RKO (cell line): ENCODE data around the gene RPP25L.

ENCODE experiments used
- DNase-seq: peaks from one replicate; pipeline ENCODE4 v3.0.0-alpha.2; 2016; ENCODE audit warnings: low spot score

Gene RPP25L

DNA sequence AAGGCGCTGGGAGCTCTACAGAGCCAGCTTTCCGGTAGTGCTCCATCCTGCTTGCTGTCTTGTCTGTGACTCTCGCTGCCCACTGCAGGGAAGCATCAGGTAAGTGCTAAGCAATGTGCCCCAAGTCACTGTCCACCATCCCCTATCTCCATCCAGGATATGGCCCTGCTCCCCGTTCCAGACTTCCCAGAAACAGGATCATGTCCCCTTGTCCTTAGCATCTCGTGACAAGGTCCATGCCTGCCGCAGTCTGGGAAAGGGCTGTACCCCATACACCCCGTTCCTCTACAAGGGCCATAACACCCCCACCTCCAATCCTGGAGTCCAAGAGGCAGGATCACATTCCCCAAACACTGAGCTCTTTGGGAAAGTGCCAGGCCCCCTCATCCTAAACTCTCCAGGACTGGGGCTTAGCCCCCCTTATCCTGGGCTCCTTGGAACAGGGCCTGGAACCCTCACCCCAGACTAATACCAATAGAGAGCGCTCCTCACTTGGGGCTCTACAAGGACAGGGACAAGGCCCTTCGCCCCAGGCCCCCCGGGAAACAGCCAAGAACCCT is 566 bp downstream of the RPP25L start:
- DNase-seq: no peak

DNA sequence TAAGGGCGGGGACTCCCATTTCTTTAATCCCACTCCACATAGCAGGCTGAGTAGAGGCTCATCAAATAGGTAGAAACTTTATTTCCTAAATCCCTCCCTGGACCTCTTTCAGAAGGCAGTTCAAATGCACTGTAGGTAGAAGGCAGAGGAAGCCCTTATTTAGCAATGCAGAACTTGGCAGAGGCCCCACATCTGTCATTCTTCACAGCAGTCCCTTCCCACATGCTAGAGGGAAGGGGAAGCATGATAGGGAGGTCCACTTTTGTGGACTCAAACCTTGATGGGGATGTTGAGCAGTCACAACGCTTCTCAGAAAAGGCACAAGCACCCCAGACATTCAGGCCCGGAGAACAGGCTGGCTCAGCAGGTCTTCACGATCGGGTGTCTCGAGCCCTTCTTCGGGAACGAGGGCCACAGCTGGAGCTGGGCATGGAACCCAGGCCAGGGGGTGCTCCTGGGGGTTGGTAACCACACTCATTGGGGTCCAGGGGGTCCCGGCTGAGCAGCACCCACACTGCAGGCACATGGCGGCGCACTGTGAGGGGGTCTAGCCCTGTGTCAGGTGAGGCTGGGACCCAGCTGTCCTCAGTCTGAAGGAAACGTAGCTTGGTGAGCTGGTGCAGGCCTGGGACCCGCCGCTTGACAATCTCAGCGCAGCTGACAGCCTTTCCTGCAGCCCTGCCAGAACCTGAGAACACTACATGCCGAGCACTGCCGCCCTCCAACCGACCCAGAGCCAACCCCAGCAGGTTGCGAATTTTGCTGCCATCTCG is 1.3 kb downstream of the RPP25L start:
- DNase-seq: no peak

DNA sequence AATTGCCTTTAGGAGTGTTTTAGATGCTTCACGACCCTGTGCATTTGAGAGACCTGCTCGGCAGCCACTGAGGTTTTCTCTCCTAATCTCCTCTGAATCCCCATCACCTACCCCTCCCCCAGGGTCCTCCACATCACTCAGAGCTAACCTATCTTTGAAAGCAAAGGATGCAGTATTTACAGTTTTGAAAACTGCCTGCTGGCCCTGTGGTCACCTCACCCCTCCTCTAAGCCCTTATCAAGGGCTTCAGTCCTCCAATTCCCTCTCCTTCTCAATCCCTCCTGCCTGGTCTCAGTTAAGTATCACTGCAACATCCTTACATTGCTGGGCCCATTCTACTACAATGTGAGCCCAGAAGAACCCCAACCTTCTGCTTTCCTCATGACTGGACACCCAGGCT is 4.6 kb downstream of the RPP25L start:
- DNase-seq: no peak

DNA sequence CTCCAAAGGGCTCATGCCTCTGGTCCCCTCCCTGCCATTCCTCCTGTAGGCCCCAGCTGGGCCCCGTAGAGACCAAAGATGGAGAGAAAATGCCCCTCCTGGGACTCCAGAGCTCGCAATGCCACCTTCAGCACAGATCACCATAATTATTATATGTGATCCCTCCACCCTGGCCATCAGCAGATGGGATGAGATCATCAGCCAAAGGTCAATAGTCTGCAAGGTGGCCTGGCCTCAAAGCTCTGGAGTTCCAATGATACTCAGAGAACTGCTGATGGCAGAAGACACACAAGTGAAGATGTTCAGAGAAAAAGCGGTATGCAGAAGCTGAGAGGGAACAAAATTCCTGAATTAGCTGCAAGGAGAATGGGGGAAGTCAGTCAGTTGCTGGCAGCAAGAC is 5.0 kb downstream of the RPP25L start:
- DNase-seq: no peak

DNA sequence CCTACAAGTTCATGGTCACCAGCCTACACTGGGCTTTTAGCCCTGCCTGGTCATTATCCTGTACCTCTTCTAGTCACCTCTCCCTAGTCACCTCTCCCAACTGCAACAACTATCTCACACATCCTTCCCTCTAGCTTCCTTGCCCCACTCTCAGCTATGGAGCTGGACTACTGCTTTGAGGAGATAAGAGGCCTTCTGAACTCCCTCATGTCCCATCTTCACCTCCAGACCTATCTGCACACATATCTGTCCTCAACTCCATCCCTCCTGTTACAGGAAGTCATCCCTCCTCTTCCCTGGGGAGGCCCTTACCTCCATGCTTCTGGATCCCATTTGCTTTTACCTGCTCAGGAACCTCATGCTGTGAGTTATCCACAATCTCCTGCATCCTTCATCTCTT is 5.7 kb downstream of the RPP25L start:
- DNase-seq: no peak

DNA sequence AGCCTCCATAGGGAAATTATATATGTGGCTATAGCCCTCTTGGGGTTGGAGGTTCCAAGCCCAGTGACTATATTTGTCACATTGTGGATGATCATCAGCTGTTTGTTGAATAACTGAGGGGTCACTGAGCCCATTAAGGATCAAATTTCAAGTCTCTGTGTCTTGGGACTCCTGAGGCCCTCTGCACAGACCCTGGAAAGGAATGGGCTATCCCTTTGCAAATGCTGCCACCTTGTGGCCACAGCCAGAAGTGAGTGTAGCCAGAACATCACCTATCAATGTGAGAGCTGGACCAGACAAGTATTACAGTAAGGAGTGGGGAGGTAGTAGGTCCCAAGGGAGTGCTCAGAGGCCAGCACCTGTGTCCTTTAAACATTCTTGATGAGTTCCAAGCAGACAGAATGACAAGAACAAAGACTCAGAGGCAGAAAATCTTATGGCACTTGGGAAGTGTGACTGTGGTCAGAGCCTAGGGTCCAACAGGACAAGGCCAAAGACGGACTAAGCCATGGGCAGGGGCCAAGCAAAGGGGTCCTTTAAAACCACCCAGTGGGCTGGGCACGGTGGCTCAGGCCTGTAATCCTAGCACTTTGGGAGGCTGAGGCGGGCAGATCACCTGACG is 8.2 kb downstream of the RPP25L start:
- peak; percentile 68 for DNase-seq

DNA sequence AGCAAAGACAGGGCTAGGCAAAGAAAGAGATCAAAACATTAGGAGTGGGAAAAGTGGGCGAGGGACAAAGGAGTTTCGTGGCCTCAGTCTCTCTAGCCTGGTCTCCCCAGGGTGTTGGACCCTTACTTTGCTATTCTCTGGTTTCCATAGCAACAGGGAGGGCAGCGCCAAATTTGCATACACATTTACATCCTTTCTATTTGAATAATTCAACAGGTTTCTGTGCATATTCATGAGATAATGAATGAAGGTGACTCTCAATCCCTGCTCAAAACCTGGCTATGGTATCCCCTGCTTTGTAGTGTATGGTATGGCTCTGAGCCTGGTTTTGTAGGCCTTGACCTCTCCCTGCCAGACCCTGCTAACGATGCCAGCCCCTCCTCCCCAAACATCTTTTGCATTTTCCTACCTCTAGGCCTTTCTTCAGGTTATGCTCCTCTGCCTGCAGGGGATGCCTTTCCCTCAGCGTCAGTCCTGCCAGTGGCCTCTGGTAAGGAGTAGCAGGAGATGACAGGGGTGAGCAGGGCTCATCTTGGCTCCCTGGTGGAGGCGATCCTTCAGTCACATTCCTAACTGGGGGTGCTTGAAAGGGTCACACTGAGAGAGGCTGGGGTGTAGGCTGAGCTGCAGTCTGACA is 9.8 kb downstream of the RPP25L start:
- no peak for DNase-seq

DNA sequence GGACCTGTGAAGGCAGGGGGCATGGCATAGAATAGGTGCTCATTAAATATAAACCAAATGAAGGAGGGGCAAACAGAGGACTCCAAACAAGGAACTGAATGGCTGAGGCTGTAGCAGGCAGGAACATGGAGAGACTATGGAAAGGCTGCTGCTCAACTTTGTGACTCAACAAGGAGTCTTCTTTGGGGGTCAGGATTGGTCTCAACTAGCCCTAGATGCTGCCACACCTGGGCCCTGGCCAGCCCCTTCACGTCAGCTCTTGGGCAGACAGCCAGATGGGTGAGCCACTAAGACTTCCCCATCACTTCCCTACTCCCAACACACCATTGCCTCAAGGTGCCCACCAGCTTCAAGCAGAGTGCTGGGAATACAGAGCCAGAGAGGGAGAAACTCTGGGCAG is 11.0 kb downstream of the RPP25L start:
- no peak for DNase-seq

DNA sequence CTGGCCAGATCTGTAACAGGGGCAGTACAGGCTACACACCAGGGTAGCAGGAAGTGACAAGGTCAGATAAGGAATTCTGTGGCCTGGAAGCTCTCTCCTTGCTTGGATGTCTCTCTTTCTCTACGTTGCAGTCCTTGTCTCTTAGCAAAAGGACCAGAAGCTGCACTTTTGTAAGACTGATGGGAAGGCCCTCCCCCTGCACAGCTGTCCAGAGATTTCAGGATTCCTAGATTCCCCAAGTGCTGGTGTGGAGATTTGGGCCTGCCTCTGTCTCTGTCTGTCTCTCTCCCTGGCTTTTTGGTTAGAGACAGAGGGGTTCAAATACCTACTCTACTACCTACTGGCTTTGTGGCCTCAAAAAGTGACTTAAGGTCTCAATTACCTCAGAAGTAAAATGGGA is 12.4 kb downstream of the RPP25L start:
- DNase-seq: no peak

DNA sequence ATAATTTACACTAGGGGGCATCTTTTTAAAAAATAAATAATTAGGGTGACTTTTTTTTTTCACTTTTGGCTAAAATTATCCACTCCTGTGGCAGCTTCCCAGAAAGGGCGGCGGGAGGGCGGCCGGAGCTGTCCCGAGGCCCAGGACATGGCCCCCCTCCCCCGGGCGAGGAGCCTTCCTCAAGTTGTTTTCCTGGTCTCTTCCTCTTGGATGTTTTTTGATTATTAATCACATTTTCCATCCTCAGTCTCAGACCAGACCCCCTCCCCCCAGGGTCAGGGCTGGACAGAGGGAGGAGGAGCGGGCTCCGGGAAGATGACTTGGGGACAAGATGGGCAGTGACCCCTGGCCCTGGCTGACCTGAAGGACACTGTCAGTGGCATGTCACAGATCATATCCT is 17.7 kb downstream of the RPP25L start:
- no peak for DNase-seq

DNA sequence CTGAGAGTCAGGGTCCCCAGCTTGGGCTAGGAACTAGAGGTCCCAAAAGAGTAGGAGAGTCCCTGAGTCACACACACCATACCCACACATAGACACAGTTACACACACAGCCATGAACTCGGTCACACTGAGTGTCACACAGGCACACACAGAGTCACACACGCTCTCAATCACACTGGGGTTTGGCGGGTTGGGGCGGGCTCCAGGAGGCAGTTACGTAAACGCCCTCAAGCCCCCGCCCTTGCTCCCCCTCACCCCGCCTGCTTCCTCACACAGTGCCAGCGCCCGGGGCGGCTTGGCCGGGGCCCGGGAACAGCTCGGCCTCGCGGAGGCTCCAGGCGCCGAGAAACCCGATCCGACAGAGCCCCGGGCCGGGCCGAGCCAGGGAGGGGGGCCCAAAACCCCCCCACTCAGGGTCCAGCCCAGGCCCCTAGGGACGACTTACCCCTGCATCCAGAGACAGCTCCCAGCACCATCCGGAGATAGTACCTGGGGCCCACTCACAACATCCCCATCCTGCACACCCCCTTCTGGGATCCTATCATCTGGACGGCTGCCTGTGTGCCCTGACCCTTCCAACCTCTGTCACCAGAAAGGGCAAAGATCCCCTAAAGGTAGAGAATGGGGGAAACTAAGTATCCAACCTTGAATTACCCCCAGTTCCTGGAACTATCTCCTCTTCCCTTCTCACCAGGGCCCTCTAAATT is 18.8 kb downstream of the RPP25L start:
- no peak for DNase-seq

DNA sequence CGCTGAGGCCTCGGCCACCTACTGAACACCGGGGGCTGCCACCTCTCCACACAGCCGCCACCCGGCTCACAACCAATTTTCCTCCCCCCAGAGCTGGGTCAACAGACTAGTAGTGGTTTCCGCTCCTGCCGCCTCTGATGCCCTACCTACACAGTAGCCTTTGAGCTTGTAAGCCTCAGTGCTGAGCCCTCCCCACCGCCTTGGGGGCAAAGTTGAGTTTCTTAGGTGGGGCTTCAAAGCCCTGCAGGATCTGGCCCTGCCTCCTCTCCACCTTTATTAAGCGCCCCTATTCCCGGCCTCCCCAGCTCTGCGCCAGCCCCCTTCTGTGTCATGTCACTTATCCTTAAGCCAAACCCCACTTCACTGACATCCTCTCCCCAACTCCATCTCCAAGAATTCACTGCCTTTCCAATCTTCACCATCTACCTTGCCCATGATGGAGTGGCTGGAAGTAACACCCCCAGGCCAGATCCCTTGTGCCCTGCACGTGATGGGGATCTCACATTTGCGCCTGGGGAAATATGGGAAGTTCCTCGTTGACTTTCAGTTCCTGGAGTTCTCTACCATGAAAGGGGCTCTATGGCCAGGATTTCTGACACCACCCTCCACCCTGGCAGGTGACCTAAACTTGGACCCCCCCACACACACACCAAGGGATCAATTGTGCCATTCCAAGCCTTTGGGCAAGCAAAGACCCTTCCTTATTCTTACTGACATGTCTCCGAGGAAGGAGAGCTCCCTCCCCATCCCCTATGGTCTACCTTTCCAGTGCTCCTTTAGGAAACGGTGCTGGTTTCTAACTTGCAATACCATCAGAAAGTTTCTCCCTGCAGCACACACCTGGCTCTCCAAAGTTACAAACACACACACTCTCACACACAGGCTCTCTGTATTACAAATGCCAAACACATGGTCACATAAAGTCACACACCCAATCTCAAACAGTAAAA is 19.7 kb downstream of the RPP25L start:
- DNase-seq: no peak

DNA sequence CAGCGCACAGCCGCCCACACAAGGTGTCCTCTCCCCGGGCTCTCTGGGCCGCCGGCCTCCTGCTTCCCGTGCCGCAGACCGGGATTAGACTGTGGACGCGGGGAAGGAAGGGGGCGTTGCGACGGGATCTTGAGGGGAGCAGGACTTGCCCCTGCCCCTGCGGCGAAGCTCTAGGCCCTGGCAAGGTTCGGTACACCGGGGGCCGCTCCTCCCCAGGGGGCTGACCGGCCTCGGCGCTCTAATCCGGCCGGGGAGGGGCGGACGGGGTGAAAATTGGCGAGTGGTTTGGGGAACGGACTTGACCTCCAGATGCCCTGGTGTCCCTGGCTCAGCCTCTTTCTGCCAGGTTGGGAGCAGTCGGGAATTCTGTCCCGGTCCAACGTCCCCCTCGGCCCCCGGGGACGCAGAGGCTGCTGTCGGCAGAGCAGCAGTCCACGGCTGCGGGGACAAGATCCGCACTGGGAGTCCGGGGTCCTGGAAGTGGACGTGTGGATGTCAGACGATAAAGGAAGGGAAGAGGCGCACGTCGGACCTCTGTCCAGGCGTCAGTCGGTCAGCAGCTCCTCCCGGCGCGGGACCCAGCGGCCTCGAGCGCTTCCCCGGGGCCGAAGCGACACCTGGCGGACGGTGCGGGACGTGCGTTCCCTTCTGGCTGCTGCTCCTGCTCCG is 20.5 kb downstream of the RPP25L start:
- DNase-seq: peak; percentile 67

DNA sequence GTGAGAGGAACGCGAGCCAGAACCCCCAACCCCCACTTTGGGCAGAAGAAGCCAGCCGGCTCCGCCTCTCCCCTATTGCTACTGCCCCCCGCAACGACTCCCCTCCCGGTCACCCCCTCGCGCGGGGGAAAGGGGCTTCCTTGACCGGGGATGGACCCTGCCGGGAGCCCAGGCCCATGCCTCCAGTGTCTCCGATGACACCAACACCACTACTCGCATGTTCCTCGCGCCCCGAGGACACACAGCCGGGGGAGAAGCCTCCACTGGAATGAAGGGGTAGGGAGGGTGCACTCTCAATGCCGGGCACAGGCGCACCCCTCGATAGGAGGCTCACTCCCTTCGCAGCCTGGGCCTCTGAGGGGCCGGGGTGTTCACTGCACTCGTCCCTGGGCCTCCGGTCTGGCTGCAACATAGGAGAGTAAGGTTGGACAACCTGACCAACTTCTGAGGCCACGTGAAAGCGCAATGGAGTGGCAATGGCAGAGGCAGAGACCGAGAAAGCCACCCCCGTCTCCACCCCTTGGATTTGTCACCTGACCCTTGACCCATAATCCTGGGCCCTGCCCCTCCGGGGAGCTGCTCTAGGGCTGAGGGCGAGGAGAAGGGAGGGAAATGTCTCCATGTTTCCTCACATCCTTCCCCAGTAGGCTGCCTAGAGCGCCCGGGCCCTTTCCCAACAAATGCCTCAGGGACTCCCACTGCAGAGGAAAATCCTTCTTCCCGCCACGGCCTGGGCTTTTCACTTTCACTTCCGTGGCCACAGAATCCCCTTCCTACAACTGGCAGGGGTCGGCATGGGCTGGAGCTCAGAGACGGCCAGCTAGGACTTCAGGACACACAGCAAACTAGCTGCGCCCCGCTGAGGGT is 21.3 kb downstream of the RPP25L start:
- no peak for DNase-seq

DNA sequence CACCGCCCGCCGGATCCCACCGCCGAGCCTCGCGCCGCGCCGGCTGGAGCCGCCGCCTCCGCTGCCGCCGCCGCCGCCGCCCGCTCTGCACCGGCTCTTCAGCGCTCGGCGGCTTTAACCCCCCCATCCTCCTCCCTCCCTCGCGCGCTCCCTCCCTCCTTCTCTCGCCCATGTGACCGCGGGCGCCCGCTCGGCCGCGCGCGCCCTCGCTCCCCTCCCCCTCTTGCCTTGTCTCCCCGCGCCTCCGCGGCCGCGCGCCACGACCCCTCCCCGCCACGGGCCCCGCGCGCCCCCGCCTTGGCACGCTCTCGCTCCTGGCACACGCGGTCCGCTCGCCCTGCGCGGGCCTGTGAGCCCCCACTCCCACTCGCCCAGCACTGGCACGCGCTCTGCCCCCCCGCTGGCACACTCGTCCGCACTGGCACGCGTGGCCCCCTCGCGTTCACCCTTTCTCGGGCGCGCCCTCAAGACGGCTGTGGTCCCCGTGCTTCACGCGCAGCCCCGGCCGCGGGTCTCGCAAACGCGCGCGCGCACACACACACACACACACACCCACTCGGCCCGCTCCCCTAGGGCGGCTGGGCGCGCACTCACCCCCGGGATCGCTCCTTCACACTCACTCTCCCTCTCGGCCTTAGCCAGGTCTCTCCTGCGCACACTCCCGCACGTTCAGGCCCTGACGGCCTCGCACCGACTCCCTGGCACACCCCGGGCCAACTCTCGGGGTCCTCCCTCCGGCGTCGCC is 22.1 kb downstream of the RPP25L start, which contains the start of gene CNTFR:
TSS of gene CNTFR (minus strand) at position 89 of the 745 bp plus-strand sequence. CDS start 20,743 bp downstream, outside the sequence.
- no peak for DNase-seq

DNA sequence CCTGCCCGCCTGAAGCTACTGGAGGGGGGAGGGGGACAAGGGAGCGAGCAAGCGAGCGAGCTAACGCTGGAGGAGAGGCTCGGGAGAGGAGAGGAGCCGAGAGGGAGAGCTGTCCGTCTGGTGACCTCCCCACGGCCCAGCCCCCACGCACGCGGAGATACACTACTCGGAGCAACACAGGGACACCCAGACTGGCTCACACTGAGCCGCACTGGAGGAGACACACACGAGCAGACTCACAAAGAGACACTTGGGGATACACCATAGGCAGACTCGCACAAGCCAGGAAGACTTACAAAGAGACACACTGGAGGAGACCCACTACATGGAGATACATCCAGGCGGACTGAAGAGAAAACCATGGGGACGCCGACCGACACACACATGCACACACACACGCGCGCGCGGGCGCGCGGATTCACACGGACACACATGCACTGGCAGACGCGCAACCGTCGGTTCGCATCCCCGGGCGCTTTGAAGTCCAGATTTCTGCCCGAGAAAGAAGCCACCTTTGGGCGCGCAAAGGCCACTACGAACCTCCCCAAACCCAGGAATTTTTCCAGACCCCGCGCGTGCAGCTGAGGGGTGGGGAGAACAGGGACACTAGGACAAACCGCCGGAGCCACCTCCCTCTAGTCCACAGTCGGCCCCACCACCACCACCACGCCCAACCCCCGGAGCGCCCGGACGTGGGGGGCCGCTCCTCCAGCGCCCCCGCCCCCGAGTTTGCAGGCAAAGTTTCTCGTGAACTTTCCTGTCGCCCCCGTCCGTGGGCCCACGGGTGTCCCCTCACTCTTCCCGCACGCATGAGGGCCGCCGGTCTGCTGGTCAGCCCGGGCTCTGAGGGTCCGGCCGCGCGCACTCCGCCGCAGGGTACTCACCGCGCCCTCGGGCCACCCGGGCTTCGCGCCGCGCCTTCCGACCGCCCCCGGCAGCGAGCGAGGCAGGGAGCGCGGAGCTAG is 22.9 kb downstream of the RPP25L start:
- DNase-seq: no peak

DNA sequence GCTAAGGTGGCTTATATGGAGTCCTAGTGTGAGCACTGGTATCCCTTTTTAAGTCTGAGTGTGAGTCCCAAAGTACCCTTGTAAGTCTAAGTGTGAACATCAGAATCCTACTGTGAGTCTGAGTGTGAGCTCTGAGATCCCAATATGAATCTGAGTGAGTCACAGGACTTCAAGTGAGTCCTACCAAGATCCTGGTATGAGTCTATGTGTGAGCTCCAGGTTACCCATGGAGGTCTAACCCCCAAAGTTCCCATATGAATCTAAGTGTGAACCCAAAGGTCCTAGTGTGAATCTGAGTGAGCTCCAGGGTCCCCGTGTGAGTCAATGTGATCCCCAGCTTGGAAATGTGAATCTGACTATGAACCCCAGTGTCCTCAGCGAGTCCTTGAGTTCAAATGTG is 24.6 kb downstream of the RPP25L start:
- DNase-seq: no peak
